Heart left ventricle (tissue), 13 donors: Measurements from ENCODE around the gene GAGE12J.

Experiments used
- POLR2A ChIP-seq, 2 donors: fragments of 450-650 bp; IDR thresholded peaks; one replicate each; pipeline ENCODE4 v1.6.1; 2017; ENCODE audit warnings: antibody characterized with exemption in 2 of 2, mild to moderate bottlenecking in 2 of 2, moderate library complexity in 2 of 2
- TF ChIP-seq, protein P1 (sequence below), 12 donors: fragments of 200-600 bp; sonication (generic) in 4 of 12; IDR thresholded peaks; one replicate each; pipeline versions ENCODE4 v1.5.0 to v1.8.0; 2018 to 2022; ENCODE audit warnings: antibody characterized with exemption in 12 of 12, mild to moderate bottlenecking in 5 of 12
- donor health status: ischemic (EF 13 %, LVEDD 7.1; RV severe dilation, severe dysfunction).
- donor health status: DM: no; HTN: yes; CAD: no.
- donor health status: DM: no; HTN: no; CAD: no.
- donor health status: ischemic (EF 25% LVEDD 6.9; RV normal size, moderate dysfunction).
- donor health status: ischemic (EF 25% LVEDD 5.7; RV mildly dilated, moderate dysfunction).
- donor health status: ischemic (EF 35%, LVEDD 5.7; RV mildly dilated, moderate dysfunction).
- donor health status: nonischemic (EF 11% LVEDD 7.7; RV severe dilation, severe dysfunction).
- donor health status: DM: yes; HTN: yes; CAD: no.
- donor health status: PGD.
- donor health status: ischemic (EF 29% LVEDD 5.4; RV normal size, mild dysfunction).
- donor health status: nonischemic (EF 23%, LVEDD 6.1; RV moderate dilation, normal function).

DNA sequence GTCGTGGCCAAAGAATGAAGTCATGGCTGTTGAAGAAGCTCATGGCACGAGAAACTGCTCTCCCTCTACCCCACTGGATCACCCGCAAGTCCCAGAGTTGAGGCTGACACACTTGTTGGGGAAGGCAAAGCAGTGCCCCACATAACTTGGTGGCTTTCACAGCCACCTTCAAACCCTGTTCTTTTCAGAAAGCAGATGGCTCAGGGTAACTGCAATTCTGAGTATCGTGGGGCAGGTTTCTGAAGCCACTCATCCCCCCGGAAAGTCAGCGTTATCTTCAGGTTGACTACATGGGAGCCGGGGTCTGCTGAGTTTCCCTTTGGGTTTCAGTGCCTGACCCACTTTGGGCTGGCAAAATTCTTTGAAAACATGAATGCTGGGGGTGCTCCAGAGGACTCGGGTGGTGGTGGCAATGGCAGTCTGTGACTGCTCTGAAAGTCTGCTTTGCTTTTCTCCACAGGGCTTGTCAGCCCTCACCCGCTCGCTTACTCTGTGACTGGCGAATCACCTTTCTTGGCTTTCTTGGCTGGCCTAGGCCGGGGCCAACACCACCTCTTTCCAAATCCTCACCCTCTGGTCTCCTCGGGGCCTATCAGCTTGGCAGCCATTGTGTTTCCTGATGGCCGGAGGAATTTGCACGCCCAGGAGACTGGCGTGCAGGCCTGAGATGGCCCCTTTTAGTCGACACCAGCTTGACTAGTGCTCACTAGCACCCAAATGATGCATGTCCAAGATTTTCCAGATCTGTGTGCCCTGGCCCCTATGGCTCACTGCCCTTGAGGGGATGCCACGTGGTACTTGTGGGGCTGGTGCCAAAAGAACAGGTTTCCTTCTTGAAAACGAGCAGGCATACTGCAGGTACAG lies 44.9 kb upstream of the GAGE12J start:
- TF ChIP-seq POLR2A (IDR thresholded peaks at IDR 0.05) = no peak
- TF ChIP-seq, protein P1, sequence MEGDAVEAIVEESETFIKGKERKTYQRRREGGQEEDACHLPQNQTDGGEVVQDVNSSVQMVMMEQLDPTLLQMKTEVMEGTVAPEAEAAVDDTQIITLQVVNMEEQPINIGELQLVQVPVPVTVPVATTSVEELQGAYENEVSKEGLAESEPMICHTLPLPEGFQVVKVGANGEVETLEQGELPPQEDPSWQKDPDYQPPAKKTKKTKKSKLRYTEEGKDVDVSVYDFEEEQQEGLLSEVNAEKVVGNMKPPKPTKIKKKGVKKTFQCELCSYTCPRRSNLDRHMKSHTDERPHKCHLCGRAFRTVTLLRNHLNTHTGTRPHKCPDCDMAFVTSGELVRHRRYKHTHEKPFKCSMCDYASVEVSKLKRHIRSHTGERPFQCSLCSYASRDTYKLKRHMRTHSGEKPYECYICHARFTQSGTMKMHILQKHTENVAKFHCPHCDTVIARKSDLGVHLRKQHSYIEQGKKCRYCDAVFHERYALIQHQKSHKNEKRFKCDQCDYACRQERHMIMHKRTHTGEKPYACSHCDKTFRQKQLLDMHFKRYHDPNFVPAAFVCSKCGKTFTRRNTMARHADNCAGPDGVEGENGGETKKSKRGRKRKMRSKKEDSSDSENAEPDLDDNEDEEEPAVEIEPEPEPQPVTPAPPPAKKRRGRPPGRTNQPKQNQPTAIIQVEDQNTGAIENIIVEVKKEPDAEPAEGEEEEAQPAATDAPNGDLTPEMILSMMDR (IDR thresholded peaks at IDR 0.05) = no peak
